ENCODE results near the gene CRYL1.

Gene CRYL1

DNA sequence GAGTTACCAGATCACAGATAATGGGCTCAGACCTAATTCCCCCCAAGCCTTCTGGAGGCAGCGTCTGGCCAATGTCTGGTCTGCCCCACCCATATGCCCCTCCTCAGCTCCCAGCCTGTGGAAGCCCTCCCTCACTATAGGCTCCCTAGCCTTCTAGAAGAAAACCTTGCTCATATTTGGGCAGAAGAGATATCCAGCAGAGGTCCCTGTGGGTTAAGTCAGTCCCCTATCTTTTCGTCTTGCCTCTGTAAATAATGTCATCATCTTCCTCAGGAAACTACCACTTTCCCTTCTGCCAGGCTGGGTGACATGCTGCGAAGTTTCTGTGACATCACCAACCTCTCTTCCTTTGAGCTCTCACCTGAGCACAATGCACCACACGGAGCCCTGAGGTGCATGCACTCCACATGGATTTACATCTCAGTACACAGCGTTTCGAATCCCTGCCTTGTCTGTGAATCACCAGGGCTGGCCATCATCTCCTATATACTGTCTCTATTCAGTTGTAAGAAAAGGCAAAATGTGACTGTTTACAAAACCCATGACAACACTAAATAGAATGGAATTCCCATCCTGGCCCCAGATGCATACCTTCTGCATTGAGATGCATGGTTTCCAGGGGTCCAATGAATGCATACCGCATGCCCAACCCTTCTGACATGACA, 112.8 kb downstream of the CRYL1 start:
- H3K23ac ChIP-seq (ENCODE audit: low read depth, low read length, poor library complexity), result no peak overlapping the region
- no peak for DNase-seq (ENCODE audit: low spot score)
- H4K8ac ChIP-seq (ENCODE audit: low read depth, low read length), result no peak overlapping the region
- H2BK12ac ChIP-seq (ENCODE audit: low read length), result no peak overlapping the region
- peaks cover 1% of the 10 kb centered on the region for H3K79me1 ChIP-seq (ENCODE audit: low read depth, low read length)
- H2AK5ac ChIP-seq (ENCODE audit: low read depth, low read length), result no peak overlapping the region
- H3K14ac ChIP-seq (ENCODE audit: low read length), result no peak overlapping the region
- no peak overlapping the region for H4K91ac ChIP-seq (ENCODE audit: low read depth, low read length, poor library complexity)
- no peak overlapping the region for H3K27ac ChIP-seq (replicated peaks; ENCODE audit: low read length)
- H3K36me3 ChIP-seq (replicated peaks in 1 of 2; ENCODE audit: control insufficient read depth in 2 of 2, insufficient read depth in 2 of 2, low read length in 2 of 2), result no peaks in the 10 kb centered on the region
- no peak overlapping the region for H3K4me2 ChIP-seq (ENCODE audit: insufficient read depth, low read length, poor library complexity, severe bottlenecking)
- no peaks in the 10 kb centered on the region for H3K4me1 ChIP-seq (ENCODE audit: control insufficient read depth in 2 of 2, insufficient read depth in 1 of 2, low read depth in 1 of 2, low read length in 2 of 2)
- WGBS, 2 donors (ENCODE audit: extremely low coverage in 2 of 2, insufficient read length in 2 of 2, insufficient replicate concordance in 1 of 2), result no CpG with 5 or more reads among the region's 7 CpGs
- H3K4me3 ChIP-seq (ENCODE audit: low read length in 2 of 2), result no peak overlapping the region
- no peaks in the 10 kb centered on the region for H3K9me3 ChIP-seq (replicated peaks in 1 of 2; ENCODE audit: control insufficient read depth in 2 of 2, insufficient read depth in 1 of 2, low read depth in 1 of 2, low read length in 2 of 2)
- H2AFZ ChIP-seq (ENCODE audit: low read length), result no peak overlapping the region
- H2BK5ac ChIP-seq (ENCODE audit: low read length), result no peak overlapping the region
- no peak overlapping the region for H3K9ac ChIP-seq (ENCODE audit: low read depth, low read length, poor library complexity)
- peaks cover 0 to 17% (median 5%) of the 10 kb centered on the region in 3 experiments for H3K27me3 ChIP-seq (ENCODE audit: control insufficient read depth in 3 of 3, insufficient read depth in 3 of 3, low read depth in 1 of 3, low read length in 3 of 3)
- no peak overlapping the region for H2BK15ac ChIP-seq (ENCODE audit: low read length)
- no peak overlapping the region for H3K4ac ChIP-seq (ENCODE audit: low read length)
- no peak overlapping the region for H3K18ac ChIP-seq (ENCODE audit: low read length)
- no peak overlapping the region for H2BK120ac ChIP-seq (ENCODE audit: low read depth, low read length)

DNA sequence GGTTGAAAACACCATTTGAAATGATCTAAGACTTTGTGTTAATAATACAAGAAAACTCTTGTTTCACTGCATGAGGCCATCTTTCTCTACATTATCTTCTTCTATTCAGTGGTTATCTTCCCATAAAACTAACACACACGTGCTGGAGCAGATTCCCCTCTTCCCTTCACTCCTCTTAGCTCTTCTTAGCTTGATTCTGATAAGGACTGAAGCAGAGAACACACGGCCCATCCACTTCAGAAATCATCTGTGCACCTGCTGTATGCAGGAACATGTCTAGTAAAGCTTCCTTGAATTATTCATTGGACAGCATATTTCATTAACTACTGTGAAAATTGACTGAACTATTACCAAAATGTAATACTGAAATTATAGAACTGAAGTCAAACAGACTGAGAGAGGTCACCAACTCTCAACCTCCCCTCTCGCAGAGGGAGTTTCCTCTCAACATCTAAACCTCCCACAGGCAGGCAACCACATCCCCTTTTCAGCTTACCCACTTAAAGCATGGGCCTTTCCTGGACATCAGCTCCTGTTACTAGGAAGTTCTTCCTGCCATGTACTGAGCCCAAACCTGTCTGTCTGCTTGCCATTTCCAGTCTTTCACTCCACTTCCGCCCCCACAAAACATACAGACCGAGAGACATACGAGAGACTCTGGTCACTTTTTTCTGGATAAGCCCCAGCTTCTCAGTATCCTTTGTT, 113.9 kb downstream of the CRYL1 start:
- H3K27ac ChIP-seq (replicated peaks; ENCODE audit: low read length), result no peak overlapping the region
- H2BK120ac ChIP-seq (ENCODE audit: low read depth, low read length), result no peak overlapping the region
- no CpG with 5 or more reads among the region's 6 CpGs for WGBS, 2 donors (ENCODE audit: extremely low coverage in 2 of 2, insufficient read length in 2 of 2, insufficient replicate concordance in 1 of 2)
- no peak for DNase-seq (ENCODE audit: low spot score)
- peaks cover 0 to 21% (median 5%) of the 10 kb centered on the region in 3 experiments for H3K27me3 ChIP-seq (ENCODE audit: control insufficient read depth in 3 of 3, insufficient read depth in 3 of 3, low read depth in 1 of 3, low read length in 3 of 3)
- no peak overlapping the region for H2BK15ac ChIP-seq (ENCODE audit: low read length)
- no peak overlapping the region for H2AK5ac ChIP-seq (ENCODE audit: low read depth, low read length)
- no peak overlapping the region for H2BK5ac ChIP-seq (ENCODE audit: low read length)
- H3K36me3 ChIP-seq (replicated peaks in 1 of 2; ENCODE audit: control insufficient read depth in 2 of 2, insufficient read depth in 2 of 2, low read length in 2 of 2), result no peaks in the 10 kb centered on the region
- H3K23ac ChIP-seq (ENCODE audit: low read depth, low read length, poor library complexity), result no peak overlapping the region
- H4K8ac ChIP-seq (ENCODE audit: low read depth, low read length), result no peak overlapping the region
- H3K4me1 ChIP-seq (ENCODE audit: control insufficient read depth in 2 of 2, insufficient read depth in 1 of 2, low read depth in 1 of 2, low read length in 2 of 2), result no peaks in the 10 kb centered on the region
- H3K18ac ChIP-seq (ENCODE audit: low read length), result no peak overlapping the region
- H3K4me3 ChIP-seq (ENCODE audit: low read length in 2 of 2), result no peak overlapping the region
- H2AFZ ChIP-seq (ENCODE audit: low read length), result no peak overlapping the region
- H3K9ac ChIP-seq (ENCODE audit: low read depth, low read length, poor library complexity), result no peak overlapping the region
- peaks cover 1% of the 10 kb centered on the region for H3K79me1 ChIP-seq (ENCODE audit: low read depth, low read length)
- H3K4me2 ChIP-seq (ENCODE audit: insufficient read depth, low read length, poor library complexity, severe bottlenecking), result no peak overlapping the region
- no peaks in the 10 kb centered on the region for H3K9me3 ChIP-seq (replicated peaks in 1 of 2; ENCODE audit: control insufficient read depth in 2 of 2, insufficient read depth in 1 of 2, low read depth in 1 of 2, low read length in 2 of 2)
- H2BK12ac ChIP-seq (ENCODE audit: low read length), result no peak overlapping the region
- no peak overlapping the region for H3K14ac ChIP-seq (ENCODE audit: low read length)
- no peak overlapping the region for H3K4ac ChIP-seq (ENCODE audit: low read length)
- H4K91ac ChIP-seq (ENCODE audit: low read depth, low read length, poor library complexity), result no peak overlapping the region

GRCh38 chr13:20410726-20411125, 114.9 kb downstream of the CRYL1 start:
- no peak overlapping the region for H3K4me3 ChIP-seq (ENCODE audit: low read length in 2 of 2)
- no peaks in the 10 kb centered on the region for H3K36me3 ChIP-seq (replicated peaks in 1 of 2; ENCODE audit: control insufficient read depth in 2 of 2, insufficient read depth in 2 of 2, low read length in 2 of 2)
- H3K4me1 ChIP-seq (ENCODE audit: control insufficient read depth in 2 of 2, insufficient read depth in 1 of 2, low read depth in 1 of 2, low read length in 2 of 2), result peaks cover 0 to 3% of the 10 kb centered on the region in 2 donors
- peaks cover 1% of the 10 kb centered on the region for H3K79me1 ChIP-seq (ENCODE audit: low read depth, low read length)
- H2BK12ac ChIP-seq (ENCODE audit: low read length), result no peak overlapping the region
- no peak overlapping the region for H3K9ac ChIP-seq (ENCODE audit: low read depth, low read length, poor library complexity)
- H3K4me2 ChIP-seq (ENCODE audit: insufficient read depth, low read length, poor library complexity, severe bottlenecking), result no peak overlapping the region
- no peak overlapping the region for H2AFZ ChIP-seq (ENCODE audit: low read length)
- no peak for DNase-seq (ENCODE audit: low spot score)
- no peak overlapping the region for H4K8ac ChIP-seq (ENCODE audit: low read depth, low read length)
- no peak overlapping the region for H3K27ac ChIP-seq (replicated peaks; ENCODE audit: low read length)
- no peak overlapping the region for H2BK5ac ChIP-seq (ENCODE audit: low read length)
- H3K14ac ChIP-seq (ENCODE audit: low read length), result no peak overlapping the region
- no peak overlapping the region for H2BK120ac ChIP-seq (ENCODE audit: low read depth, low read length)
- no peak overlapping the region for H3K4ac ChIP-seq (ENCODE audit: low read length)
- no peak overlapping the region for H3K23ac ChIP-seq (ENCODE audit: low read depth, low read length, poor library complexity)
- no CpG with 5 or more reads among the region's 4 CpGs for WGBS, 2 donors (ENCODE audit: extremely low coverage in 2 of 2, insufficient read length in 2 of 2, insufficient replicate concordance in 1 of 2)
- peaks cover 0 to 32% (median 5%) of the 10 kb centered on the region in 3 experiments for H3K27me3 ChIP-seq (ENCODE audit: control insufficient read depth in 3 of 3, insufficient read depth in 3 of 3, low read depth in 1 of 3, low read length in 3 of 3)
- H2AK5ac ChIP-seq (ENCODE audit: low read depth, low read length), result no peak overlapping the region
- no peak overlapping the region for H3K18ac ChIP-seq (ENCODE audit: low read length)
- H3K9me3 ChIP-seq (replicated peaks in 1 of 2; ENCODE audit: control insufficient read depth in 2 of 2, insufficient read depth in 1 of 2, low read depth in 1 of 2, low read length in 2 of 2), result no peaks in the 10 kb centered on the region
- H4K91ac ChIP-seq (ENCODE audit: low read depth, low read length, poor library complexity), result no peak overlapping the region
- H2BK15ac ChIP-seq (ENCODE audit: low read length), result no peak overlapping the region

DNA sequence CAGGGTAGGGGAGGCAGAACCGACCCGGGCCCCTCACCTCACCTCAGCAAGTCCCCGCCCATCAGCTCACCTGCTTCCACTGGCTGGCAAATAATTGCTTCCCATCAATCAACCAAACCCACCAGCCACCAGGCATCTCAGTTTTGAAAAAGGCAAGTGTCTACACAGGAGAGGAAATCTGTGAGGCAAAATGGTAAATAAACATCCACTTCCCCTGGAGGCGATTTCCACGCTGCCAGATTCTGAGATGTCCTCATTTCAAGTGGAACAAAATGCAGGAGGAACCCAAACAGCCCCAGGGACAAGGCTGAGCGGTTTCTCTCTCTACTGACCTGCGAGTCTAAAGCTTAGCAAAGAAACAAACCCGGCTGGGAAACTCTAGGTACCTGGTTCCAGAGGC, 117.5 kb downstream of the CRYL1 start:
- no peak overlapping the region for H4K91ac ChIP-seq (ENCODE audit: low read depth, low read length, poor library complexity)
- H3K27me3 ChIP-seq (ENCODE audit: control insufficient read depth in 3 of 3, insufficient read depth in 3 of 3, low read depth in 1 of 3, low read length in 3 of 3), result peaks cover 0 to 32% (median 0%) of the 10 kb centered on the region in 3 experiments
- H3K4ac ChIP-seq (ENCODE audit: low read length), result no peak overlapping the region
- WGBS, 2 donors (ENCODE audit: extremely low coverage in 2 of 2, insufficient read length in 2 of 2, insufficient replicate concordance in 1 of 2), result no CpG with 5 or more reads among the region's 8 CpGs
- no peak overlapping the region for H3K27ac ChIP-seq (replicated peaks; ENCODE audit: low read length)
- H3K4me2 ChIP-seq (ENCODE audit: insufficient read depth, low read length, poor library complexity, severe bottlenecking), result no peak overlapping the region
- no peak for DNase-seq (ENCODE audit: low spot score)
- H3K23ac ChIP-seq (ENCODE audit: low read depth, low read length, poor library complexity), result no peak overlapping the region
- no peaks in the 10 kb centered on the region for H3K9me3 ChIP-seq (replicated peaks in 1 of 2; ENCODE audit: control insufficient read depth in 2 of 2, insufficient read depth in 1 of 2, low read depth in 1 of 2, low read length in 2 of 2)
- H2AFZ ChIP-seq (ENCODE audit: low read length), result no peak overlapping the region
- peaks cover 0 to 3% of the 10 kb centered on the region in 2 donors for H3K4me1 ChIP-seq (ENCODE audit: control insufficient read depth in 2 of 2, insufficient read depth in 1 of 2, low read depth in 1 of 2, low read length in 2 of 2)
- no peak overlapping the region for H4K8ac ChIP-seq (ENCODE audit: low read depth, low read length)
- H2AK5ac ChIP-seq (ENCODE audit: low read depth, low read length), result no peak overlapping the region
- no peak overlapping the region for H3K4me3 ChIP-seq (ENCODE audit: low read length in 2 of 2)
- H2BK12ac ChIP-seq (ENCODE audit: low read length), result no peak overlapping the region
- H3K79me1 ChIP-seq (ENCODE audit: low read depth, low read length), result peaks cover 1% of the 10 kb centered on the region
- H2BK5ac ChIP-seq (ENCODE audit: low read length), result no peak overlapping the region
- H3K18ac ChIP-seq (ENCODE audit: low read length), result no peak overlapping the region
- H2BK15ac ChIP-seq (ENCODE audit: low read length), result no peak overlapping the region
- no peaks in the 10 kb centered on the region for H3K36me3 ChIP-seq (replicated peaks in 1 of 2; ENCODE audit: control insufficient read depth in 2 of 2, insufficient read depth in 2 of 2, low read length in 2 of 2)
- H3K9ac ChIP-seq (ENCODE audit: low read depth, low read length, poor library complexity), result no peak overlapping the region
- H3K14ac ChIP-seq (ENCODE audit: low read length), result no peak overlapping the region
- H2BK120ac ChIP-seq (ENCODE audit: low read depth, low read length), result no peak overlapping the region

All from neuronal stem cell (in vitro differentiated cells).